Mesendoderm (in vitro differentiated cells): ENCODE results near the gene MS4A4A. TPM values are rescaled to one million over a fixed set of nuclear protein-coding genes. Genes with fewer than 3 reads are reported as not detected.

Source experiments
- DNase-seq: peaks from one replicate; pipeline ENCODE4 v3.0.0; 2013
- H2AK5ac ChIP-seq: 2 replicates; pipeline ENCODE4 v1.6.1; 2013; ENCODE audit warnings: low read length, inconsistent platforms
- H2BK120ac ChIP-seq: 2 replicates; pipeline ENCODE4 v1.6.1; 2013; ENCODE audit warnings: low read depth, mild to moderate bottlenecking, low read length, moderate library complexity, mixed read lengths
- H2BK15ac ChIP-seq: replicated peaks from 2 replicates; pipeline ENCODE4 v1.6.1; 2013; ENCODE audit warnings: low read depth, mild to moderate bottlenecking, moderate library complexity
- H2BK5ac ChIP-seq: 2 replicates; pipeline ENCODE4 v1.6.1; 2013; ENCODE audit warnings: low read length, inconsistent platforms
- H3K18ac ChIP-seq: 2 replicates; pipeline ENCODE4 v1.6.1; 2013; ENCODE audit warnings: mild to moderate bottlenecking, low read length, mixed read lengths
- H3K23ac ChIP-seq: one replicate; pipeline ENCODE4 v1.6.1; 2013; ENCODE audit warnings: low read length
- H3K27ac ChIP-seq: 2 replicates; pipeline ENCODE4 v1.5.1; 2013; ENCODE audit warnings: low read depth, mild to moderate bottlenecking, inconsistent platforms, low read length, moderate library complexity
- H3K27me3 ChIP-seq: 2 replicates; pipeline ENCODE4 v1.6.1; 2013; ENCODE audit warnings: low read length, control low read depth, mild to moderate bottlenecking, inconsistent platforms; ENCODE audit not compliant: insufficient read depth, poor library complexity
- H3K36me3 ChIP-seq: 2 replicates; pipeline ENCODE4 v1.6.1; 2013; ENCODE audit warnings: low read length, inconsistent platforms; ENCODE audit not compliant: control insufficient read depth, insufficient read depth
- H3K4ac ChIP-seq: one replicate; pipeline ENCODE4 v1.6.1; 2013; ENCODE audit warnings: low read depth, mild to moderate bottlenecking, low read length, moderate library complexity
- H3K4me1 ChIP-seq: 2 replicates; pipeline ENCODE4 v1.6.1; 2013; ENCODE audit warnings: low read depth, low read length, inconsistent platforms; ENCODE audit not compliant: control insufficient read depth
- H3K4me2 ChIP-seq: 2 replicates; pipeline ENCODE4 v1.6.1; 2013; ENCODE audit warnings: low read length
- H3K4me3 ChIP-seq: 2 replicates; pipeline ENCODE4 v1.5.1; 2013; ENCODE audit warnings: mild to moderate bottlenecking, low read length
- H3K56ac ChIP-seq: one replicate; pipeline ENCODE4 v1.6.1; 2013; ENCODE audit warnings: low read length
- H3K79me1 ChIP-seq: 2 replicates; pipeline ENCODE4 v1.6.1; 2013; ENCODE audit warnings: low read length, inconsistent platforms
- H3K79me2 ChIP-seq: 2 replicates; pipeline ENCODE4 v1.6.1; 2013; ENCODE audit warnings: mild to moderate bottlenecking, low read length; ENCODE audit not compliant: control insufficient read depth, insufficient read depth
- H3K9ac ChIP-seq: 2 replicates; pipeline ENCODE4 v1.6.1; 2013; ENCODE audit warnings: low read length, inconsistent platforms
- H4K5ac ChIP-seq: one replicate; pipeline ENCODE4 v1.6.1; 2013; ENCODE audit warnings: low read length
- H4K8ac ChIP-seq: one replicate; pipeline ENCODE4 v1.6.1; 2013; ENCODE audit warnings: low read depth, mild to moderate bottlenecking, control low read depth, low read length, moderate library complexity
- WGBS: extraction: QIAGEN DNeasy Blood & Tissue Kit; methylation state at CpG from one replicate; pipeline ENCODE4 v1.1.7; 2013; ENCODE audit warnings: low lambda C conversion rate, missing lambda C conversion rate; ENCODE audit not compliant: insufficient coverage; ENCODE audit errors: extremely low coverage; 5-methylcytosine and 5-hydroxymethylcytosine counted together
- polyA plus RNA-seq, 2 experiments: library from polyadenylated mRNA; stranded (reverse); fragments of 200-250 nt; gene quantifications; one replicate each; pipeline ENCODE4 v1.2.3, GENCODE V29; 2013

The MS4A4A gene
- polyA plus RNA-seq (2013, experiment 1 of 2), result not detected
- polyA plus RNA-seq (2013, experiment 2 of 2), result 0.03 TPM

DNA sequence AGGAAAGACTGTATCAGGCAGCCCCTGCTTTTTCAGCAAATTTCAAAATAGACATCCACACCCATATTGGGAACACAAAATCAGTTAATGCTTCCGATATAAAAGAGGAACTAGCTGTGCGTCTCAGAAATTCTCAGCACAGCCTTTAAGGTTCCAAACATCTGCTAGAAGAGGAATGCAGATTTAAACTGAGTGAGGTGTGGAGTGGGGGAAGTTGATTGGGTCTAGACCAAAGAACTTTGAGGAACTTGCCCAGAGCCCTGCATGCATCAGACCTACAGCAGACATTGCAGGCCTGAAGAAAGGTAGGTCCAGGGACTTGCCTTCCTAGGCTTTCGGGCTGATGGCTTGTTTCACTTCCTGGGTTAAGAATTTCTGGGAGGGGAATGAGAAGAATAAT lies at the start of gene MS4A4A:
Gene MS4A4A (plus strand): TSS at position 255 of the 400 bp plus-strand sequence. CDS start 10 bp downstream, at position 265.
- H3K4me2 ChIP-seq, result no peak within 1 kb of the TSS
- no peak within 1 kb of the TSS for H3K9ac ChIP-seq
- no peak within 1 kb of the TSS for H2BK15ac ChIP-seq
- H3K79me2 ChIP-seq, result no peaks in the 10 kb centered on the region
- no CpG with 5 or more reads among the region's 3 CpGs for WGBS
- H3K36me3 ChIP-seq, result no peaks in the 10 kb centered on the region
- no peak within 1 kb of the TSS for H3K23ac ChIP-seq
- no peak within 1 kb of the TSS for H4K8ac ChIP-seq
- H3K18ac ChIP-seq, result no peak within 1 kb of the TSS
- H3K56ac ChIP-seq, result no peak within 1 kb of the TSS
- H2BK5ac ChIP-seq, result no peak within 1 kb of the TSS
- H3K4ac ChIP-seq, result no peak within 1 kb of the TSS
- no peak for DNase-seq
- H3K79me1 ChIP-seq, result no peaks in the 10 kb centered on the region
- no peaks in the 10 kb centered on the region for H3K27me3 ChIP-seq
- no peak within 1 kb of the TSS for H2BK120ac ChIP-seq
- H3K4me1 ChIP-seq, result no peaks in the 10 kb centered on the region
- no peak within 1 kb of the TSS for H3K4me3 ChIP-seq
- no peak within 1 kb of the TSS for H4K5ac ChIP-seq
- no peak within 1 kb of the TSS for H3K27ac ChIP-seq
- H2AK5ac ChIP-seq, result no peak within 1 kb of the TSS

DNA sequence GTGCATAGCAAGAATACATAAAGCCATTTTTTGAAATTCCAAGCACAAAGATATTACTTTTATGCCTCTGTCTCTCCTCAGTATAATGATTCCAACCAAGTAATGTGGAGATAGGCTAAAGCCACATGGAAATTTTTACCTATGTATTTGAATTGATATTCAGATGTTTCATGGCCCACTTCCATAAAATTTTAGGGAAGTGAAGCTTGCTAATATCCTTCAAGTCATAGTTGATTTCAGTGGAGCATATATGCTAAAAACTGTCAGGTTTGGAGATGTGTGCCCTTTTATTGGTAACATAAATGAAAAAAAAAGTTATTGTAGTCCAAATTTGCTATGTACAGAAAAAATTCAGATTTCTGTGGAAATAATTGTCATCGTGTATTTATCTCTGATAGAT lies 49.8 kb upstream of the MS4A4A start:
- no CpG with 5 or more reads among the region's 1 CpG for WGBS
- Histone ChIP-seq H3K4ac (no peak overlapping the region), H2BK120ac (no peak overlapping the region), H2AK5ac (no peak overlapping the region), H3K27ac (no peak overlapping the region), H3K36me3 (no peaks in the 10 kb centered on the region), H3K9ac (no peak overlapping the region), H3K18ac (no peak overlapping the region), H2BK15ac (no peak overlapping the region), H3K79me2 (no peaks in the 10 kb centered on the region), H3K4me1 (no peaks in the 10 kb centered on the region), H2BK5ac (no peak overlapping the region), H3K23ac (no peak overlapping the region), H4K8ac (no peak overlapping the region), H3K4me2 (no peak overlapping the region), H3K4me3 (no peak overlapping the region), H3K27me3 (no peaks in the 10 kb centered on the region), H3K56ac (no peak overlapping the region), H3K79me1 (no peaks in the 10 kb centered on the region), H4K5ac (no peak overlapping the region)
- DNase-seq, result no peak

DNA sequence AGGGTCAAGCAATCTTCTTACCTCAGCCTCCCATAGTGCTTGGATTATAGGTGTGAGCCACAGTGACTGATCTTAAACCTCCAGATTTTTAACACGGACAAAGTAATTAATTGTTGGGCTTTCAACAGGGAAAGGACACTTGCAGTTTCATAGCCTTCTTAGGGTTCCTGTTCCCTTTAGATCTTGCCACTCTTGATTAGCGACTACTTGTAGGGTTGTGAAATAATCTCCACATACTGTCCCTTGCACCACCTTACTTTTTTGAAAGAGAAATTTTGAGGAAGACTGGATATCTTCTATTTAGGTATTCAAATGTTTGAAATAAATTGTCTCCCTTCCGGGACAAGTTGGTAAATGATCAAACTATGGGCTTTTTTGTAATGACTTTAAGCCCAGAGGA lies 45.1 kb upstream of the MS4A4A start:
- DNase-seq, result no peak
- Histone ChIP-seq H3K4ac (no peak overlapping the region), H2BK120ac (no peak overlapping the region), H4K8ac (no peak overlapping the region), H3K4me1 (no peaks in the 10 kb centered on the region), H3K56ac (no peak overlapping the region), H2BK5ac (no peak overlapping the region), H3K27ac (no peak overlapping the region), H4K5ac (no peak overlapping the region), H3K79me1 (no peaks in the 10 kb centered on the region), H3K36me3 (no peaks in the 10 kb centered on the region), H3K4me3 (no peak overlapping the region), H3K9ac (no peak overlapping the region), H3K18ac (no peak overlapping the region), H3K23ac (no peak overlapping the region), H3K4me2 (no peak overlapping the region), H3K79me2 (no peaks in the 10 kb centered on the region), H2AK5ac (no peak overlapping the region), H2BK15ac (no peak overlapping the region), H3K27me3 (no peaks in the 10 kb centered on the region)
- WGBS, result no CpG with 5 or more reads among the region's 3 CpGs

DNA sequence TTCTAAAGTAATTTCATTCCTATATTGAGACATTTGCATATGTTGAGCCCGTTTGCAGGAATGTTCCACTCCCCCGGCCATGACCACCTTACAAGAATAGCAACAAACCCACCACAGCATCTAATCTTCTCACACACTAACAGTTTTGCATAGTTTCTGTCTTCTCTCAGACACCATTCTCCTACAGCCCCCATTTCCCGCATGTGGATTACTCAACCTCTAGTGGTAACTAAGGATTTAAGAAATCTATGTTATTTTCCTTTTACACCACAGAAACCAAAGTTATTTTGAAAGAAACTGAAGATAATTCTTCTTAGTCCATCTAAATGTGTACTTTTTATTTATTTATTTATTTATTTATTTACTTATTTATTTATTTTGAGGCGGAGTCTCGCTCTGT lies 39.8 kb upstream of the MS4A4A start:
- DNase-seq, result no peak
- Histone ChIP-seq H3K4me3 (no peak overlapping the region), H3K23ac (no peak overlapping the region), H2BK120ac (no peak overlapping the region), H3K27me3 (no peaks in the 10 kb centered on the region), H3K18ac (no peak overlapping the region), H4K8ac (no peak overlapping the region), H3K4me1 (no peaks in the 10 kb centered on the region), H3K9ac (no peak overlapping the region), H3K79me2 (no peaks in the 10 kb centered on the region), H3K36me3 (no peaks in the 10 kb centered on the region), H3K4ac (no peak overlapping the region), H2AK5ac (no peak overlapping the region), H4K5ac (no peak overlapping the region), H3K4me2 (no peak overlapping the region), H3K79me1 (no peaks in the 10 kb centered on the region), H3K27ac (no peak overlapping the region), H2BK5ac (no peak overlapping the region), H2BK15ac (no peak overlapping the region), H3K56ac (no peak overlapping the region)
- WGBS, result no CpG with 5 or more reads among the region's 5 CpGs

DNA sequence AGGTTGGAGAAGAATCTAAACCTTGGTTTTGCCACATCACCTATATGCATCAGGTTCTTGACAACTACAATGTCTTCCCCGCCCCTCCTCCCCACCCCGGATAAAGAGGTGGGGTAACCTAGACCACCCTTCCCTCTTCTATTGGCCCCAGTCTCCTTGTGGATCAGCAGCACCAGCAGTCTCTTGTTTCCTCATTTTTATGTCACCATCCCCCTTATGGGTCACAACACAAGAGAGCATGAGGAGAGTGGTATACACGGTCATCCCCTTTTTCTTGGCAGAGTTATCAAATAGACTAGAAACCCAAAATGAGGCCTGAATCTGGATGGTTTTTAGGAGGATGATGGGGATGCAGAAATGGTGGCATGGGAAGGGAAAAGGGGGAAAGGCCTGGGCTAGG lies 38.7 kb upstream of the MS4A4A start:
- Histone ChIP-seq H3K18ac (no peak overlapping the region), H4K5ac (no peak overlapping the region), H3K79me1 (no peaks in the 10 kb centered on the region), H3K4ac (no peak overlapping the region), H2BK5ac (no peak overlapping the region), H4K8ac (no peak overlapping the region), H3K9ac (no peak overlapping the region), H3K23ac (no peak overlapping the region), H3K4me1 (no peaks in the 10 kb centered on the region), H3K27me3 (no peaks in the 10 kb centered on the region), H3K36me3 (no peaks in the 10 kb centered on the region), H2AK5ac (no peak overlapping the region), H3K4me2 (no peak overlapping the region), H2BK15ac (no peak overlapping the region), H3K4me3 (no peak overlapping the region), H2BK120ac (no peak overlapping the region), H3K27ac (no peak overlapping the region), H3K79me2 (no peaks in the 10 kb centered on the region), H3K56ac (no peak overlapping the region)
- WGBS, result no CpG with 5 or more reads among the region's 3 CpGs
- no peak for DNase-seq

DNA sequence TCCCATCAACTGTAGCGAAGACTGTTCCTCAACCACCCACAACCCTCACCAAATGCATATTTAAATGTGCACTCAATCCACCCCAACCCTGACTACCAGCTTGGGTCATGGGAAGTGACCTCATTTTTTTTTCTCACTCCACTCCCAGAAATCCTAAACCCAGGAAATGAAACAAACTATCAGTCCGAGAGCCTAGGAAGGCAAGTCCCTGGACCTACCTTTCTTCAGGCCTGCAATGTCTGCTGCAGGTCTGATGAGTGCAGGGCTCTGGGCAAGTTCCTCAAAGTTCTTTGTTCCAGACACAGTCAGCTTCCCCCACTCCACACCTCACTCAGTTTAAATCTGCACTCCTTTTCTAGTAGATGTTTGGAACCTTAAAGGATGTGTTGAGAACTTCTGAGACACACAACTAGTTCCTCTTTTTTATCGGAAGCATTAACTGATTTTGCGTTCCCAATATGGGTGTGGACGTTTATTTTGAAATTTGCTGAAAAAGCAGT lies 37.7 kb upstream of the MS4A4A start, which contains the start of gene MS4A4E:
Gene MS4A4E (minus strand): TSS at position 398 of the 500 bp plus-strand sequence. CDS start 13,082 bp downstream, outside the sequence.
- Histone ChIP-seq H3K79me2 (no peaks in the 10 kb centered on the region), H3K4me3 (no peak within 1 kb of the TSS), H3K27me3 (no peaks in the 10 kb centered on the region), H2BK120ac (no peak within 1 kb of the TSS), H3K23ac (no peak within 1 kb of the TSS), H4K5ac (no peak within 1 kb of the TSS), H3K18ac (no peak within 1 kb of the TSS), H4K8ac (no peak within 1 kb of the TSS), H3K56ac (no peak within 1 kb of the TSS), H3K79me1 (no peaks in the 10 kb centered on the region), H2BK5ac (no peak within 1 kb of the TSS), H3K4me1 (no peaks in the 10 kb centered on the region), H2AK5ac (no peak within 1 kb of the TSS), H3K4me2 (no peak within 1 kb of the TSS), H3K9ac (no peak within 1 kb of the TSS), H2BK15ac (no peak within 1 kb of the TSS), H3K4ac (no peak within 1 kb of the TSS), H3K36me3 (no peaks in the 10 kb centered on the region), H3K27ac (no peak within 1 kb of the TSS)
- no peak for DNase-seq
- WGBS, result no CpG with 5 or more reads among the region's 5 CpGs
